GM18505 (cell line): ENCODE data around the gene TXNL4A.
"Not testable (repeated sequence)": the region's sequence is repeated elsewhere in the genome, so short reads cannot be mapped to it uniquely, and the experiment has no call there.

Experiments
- ATAC-seq: cut with Tn5 transposase; IDR thresholded peaks from one replicate; pipeline ENCODE4 v1.9.1; 2021; ENCODE audit not compliant: unreplicated experiment
- POLR2A ChIP-seq: IDR thresholded peaks from 4 replicates; pipeline ENCODE4 v1.6.1; 2011; ENCODE audit warnings: borderline replicate concordance; ENCODE audit not compliant: insufficient read depth, insufficient read length; ENCODE audit errors: extremely low read depth

The TXNL4A gene

DNA sequence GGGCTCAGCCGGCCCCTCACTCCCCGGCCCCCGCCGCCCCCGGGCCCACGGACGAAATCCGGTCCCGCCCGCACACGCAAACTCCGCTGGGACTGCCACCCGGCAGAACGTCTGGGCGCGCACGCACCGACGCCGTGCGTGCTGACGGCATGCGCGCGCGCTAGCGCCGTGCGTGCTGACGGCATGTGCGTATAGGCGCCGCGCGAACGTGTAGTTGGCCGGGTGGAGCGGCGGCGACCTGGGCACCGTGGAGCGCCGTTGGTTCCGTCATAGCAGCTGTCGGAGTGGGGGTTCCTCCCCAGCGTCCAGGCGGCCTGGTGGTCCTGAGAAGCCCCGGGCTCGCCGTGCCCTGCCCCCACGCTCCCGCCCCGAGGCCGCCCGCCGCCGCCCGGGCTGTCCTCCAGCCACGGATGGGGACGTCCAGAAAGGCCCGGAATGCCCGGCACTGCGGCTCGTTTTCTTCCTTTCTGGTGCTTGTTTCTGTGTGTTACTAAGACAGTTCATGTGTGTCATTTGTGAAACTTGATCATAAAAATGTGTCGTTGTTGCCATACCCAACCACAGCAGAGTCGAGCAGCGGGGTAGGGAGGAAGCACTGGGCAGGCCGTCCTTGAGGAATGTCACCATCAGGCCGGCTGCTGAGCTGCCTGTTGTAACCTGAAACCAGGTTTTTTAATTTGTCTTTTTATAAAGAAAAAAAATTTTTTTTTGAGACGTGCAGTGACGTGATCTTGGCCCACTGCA is at the start of gene TXNL4A:
TSS of gene TXNL4A (minus strand) at position 113 of the 744 bp plus-strand sequence. CDS start 171 bp downstream, outside the sequence.
- peak; percentile 95 for TF ChIP-seq POLR2A
- peak; percentile 95 for ATAC-seq

GRCh38 chr18:80037300-80037699 is 48.9 kb upstream of the TXNL4A start:
- TF ChIP-seq POLR2A = no peak

DNA sequence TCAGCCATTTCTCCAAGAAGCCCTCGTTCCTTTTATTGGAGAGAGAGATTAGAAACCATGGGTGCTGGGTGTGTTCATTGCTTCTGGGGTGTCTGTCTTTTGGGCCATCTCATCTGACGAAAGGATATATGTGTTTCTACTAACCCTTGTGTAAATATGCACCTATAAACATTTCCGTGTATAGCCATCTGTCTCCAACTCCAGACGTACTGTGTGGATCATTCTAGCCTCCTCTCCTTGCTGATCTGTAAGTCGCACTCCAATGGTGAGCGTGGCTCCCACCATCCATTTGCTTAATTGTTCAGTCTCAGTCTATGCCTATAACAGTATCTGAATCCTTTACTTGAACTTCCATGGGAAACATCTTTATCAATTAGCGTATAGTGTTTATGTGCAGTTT is 47.6 kb upstream of the TXNL4A start:
- TF ChIP-seq POLR2A = no peak
- no peak for ATAC-seq

More at GRCh38 chr18:80037300-80037699, 48.9 kb upstream of the TXNL4A start:
- ATAC-seq = no peak

DNA sequence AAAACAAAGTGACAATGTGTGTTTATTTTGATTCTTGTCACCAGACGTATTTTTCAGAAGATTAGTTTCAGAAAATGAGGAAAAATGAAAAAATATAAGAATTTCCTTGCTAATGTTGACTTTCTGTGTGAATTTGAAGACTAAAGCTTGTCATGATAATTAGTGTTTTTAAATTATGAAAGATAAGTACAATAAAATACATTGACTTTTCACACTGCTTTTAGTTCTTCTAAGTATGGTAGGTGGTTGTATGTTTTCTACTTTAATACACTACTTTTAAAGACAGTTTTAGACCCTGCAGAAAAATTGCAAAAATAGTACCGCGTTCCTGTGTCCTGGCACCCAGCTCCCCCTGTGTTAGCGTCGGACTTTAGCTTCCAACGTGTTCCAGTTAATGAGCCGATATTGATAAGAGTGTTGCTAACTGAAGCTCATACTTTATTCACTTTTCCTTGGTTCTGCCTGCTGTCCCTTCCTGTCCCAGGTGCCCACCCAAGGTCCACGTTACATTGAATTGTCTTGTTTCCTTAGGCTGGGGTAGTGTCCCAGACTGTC is 46.6 kb upstream of the TXNL4A start:
- ATAC-seq = no peak
- no peak for TF ChIP-seq POLR2A

- peak; percentile 82 for TF ChIP-seq POLR2A
- ATAC-seq = peak; percentile 74
These were observed 45.9 kb upstream of the TXNL4A start, which contains the start of gene RBFA for GRCh38 chr18:80034068-80034851. TSS of gene RBFA (plus strand) at chr18:80034434. CDS start at chr18:80034496, 62 bp downstream.

DNA sequence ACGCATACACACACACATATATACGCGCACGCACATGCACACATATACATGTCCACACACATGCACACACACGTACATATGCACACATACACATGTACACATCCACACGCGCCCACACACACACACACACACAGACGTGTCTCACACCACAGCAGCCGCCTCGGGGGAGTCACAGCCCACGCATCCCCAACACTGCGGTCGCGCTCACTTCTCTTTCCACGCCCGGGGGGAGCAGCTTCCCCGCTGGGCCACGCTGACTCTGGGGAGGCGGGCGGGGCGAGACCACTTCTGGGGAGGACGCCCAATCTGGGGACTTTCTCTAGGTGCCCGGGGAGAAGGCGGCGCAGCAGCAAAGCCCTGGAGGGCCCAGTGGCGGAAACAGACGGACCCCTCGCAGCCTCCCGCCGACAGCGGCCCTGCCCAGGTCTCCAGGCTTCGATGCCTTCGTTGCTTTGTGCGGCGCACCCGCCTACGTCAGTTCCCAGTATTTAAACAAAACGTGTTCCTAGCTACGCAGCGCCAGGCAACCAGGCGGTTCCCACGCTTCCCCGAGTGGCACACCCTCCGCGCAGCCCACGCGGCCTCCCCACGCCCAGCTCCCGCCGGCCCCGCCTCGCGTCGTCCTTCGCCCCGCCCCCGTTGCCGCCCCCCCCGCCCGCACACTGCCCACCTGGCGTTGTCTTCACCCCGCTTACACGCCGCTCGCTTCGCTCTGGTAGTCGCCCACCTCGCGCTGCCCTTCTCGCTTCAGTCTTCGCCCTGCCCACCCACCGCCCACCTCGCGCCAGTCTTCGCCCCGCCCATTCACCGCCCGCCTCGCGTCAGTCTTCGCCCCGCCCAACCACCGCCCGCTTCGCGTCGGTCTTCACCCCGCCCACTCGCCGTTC is 45.1 kb upstream of the TXNL4A start:
- peak; percentile 47 for TF ChIP-seq POLR2A
- ATAC-seq = peak; percentile 38

- no peak for TF ChIP-seq POLR2A
- ATAC-seq = no peak
These were observed 41.3 kb upstream of the TXNL4A start for GRCh38 chr18:80029690-80030089.

DNA sequence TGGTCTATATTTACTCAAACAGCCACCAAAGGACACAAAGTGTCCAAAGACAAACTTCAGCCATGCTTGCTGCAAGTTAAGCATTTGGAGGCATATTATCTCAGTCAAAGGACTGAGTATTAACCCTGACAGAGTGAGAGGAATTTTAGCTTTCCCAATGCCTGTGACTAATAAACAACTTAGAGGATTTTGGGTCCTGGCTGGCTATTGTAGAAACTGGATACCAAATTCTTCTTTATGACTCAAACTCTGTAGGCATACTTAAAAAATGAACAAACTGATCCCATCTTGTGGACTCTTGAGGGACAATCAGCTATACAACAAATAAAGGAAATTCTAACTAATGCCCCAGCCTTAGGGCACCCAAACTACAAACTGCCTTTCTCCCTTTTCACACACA is 39.4 kb upstream of the TXNL4A start:
- not testable (repeated sequence) for ATAC-seq

GRCh38 chr18:80026363-80026762 is 38.0 kb upstream of the TXNL4A start:
- no peak for TF ChIP-seq POLR2A

DNA sequence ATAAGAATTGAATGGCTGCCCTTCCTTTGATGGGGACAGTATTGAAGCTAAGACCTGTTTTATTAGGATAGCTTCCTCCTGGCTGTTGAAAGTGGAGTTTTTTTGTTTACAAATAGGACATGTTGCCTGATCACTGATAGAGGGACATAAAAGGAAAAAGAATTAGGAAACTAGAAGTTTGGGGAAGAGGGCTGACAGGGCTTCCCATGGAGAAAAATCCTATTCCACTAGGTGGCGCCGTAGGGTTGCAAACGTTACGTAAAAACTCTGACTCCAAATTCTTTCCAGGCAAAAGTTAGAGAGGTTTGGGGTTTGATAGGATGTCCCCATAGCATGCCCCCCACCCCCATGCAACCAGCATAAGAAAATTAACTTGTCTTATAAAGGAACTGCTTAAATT is 34.8 kb upstream of the TXNL4A start:
- TF ChIP-seq POLR2A = no peak
- no peak for ATAC-seq

More at GRCh38 chr18:80026363-80026762, 38.0 kb upstream of the TXNL4A start:
- no peak for ATAC-seq

DNA sequence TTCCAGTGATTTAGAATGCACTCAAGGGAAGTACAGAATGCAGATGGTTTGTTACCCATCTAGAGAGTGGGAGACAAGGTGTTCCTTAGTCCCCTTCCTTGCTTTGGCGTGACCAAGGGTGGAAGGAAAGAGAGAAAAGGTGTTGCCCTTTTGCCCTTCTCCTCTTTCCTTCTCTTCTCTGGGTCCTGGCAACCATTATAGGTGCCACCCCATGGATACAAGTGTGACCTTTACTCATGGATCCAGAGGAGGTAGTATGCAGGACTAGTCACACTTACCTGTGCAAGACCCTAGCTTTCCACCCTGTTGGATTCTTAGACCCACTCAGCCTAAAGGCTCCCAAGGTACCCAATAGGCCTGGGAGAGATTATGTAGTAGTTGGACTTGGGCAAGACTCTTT is 34.2 kb upstream of the TXNL4A start:
- no peak for TF ChIP-seq POLR2A

GRCh38 chr18:80012714-80013113 is 24.4 kb upstream of the TXNL4A start:
- no peak for ATAC-seq
- TF ChIP-seq POLR2A = no peak

More for the DNA sequence above, 34.2 kb upstream of the TXNL4A start:
- no peak for ATAC-seq

- ATAC-seq = not testable (repeated sequence)
These were observed 23.3 kb upstream of the TXNL4A start for GRCh38 chr18:80011496-80012137.

DNA sequence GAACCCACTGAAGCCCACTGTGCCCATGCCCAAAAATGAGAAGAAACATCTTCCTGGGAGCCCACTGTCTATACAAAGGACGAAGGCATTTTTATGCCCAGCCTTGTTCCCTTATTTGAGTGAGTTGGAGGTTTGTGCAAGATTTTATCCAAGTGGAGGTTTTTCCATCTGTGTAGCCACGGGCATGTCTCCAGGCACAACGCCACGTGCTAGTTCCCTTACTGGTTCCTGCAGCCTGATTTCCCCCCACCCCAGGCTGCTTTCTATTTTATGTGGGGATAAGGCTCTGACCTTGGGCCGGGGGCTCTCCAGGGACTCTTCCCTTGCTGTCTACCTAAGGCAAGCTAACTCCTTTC is 22.2 kb upstream of the TXNL4A start:
- no peak for ATAC-seq
- TF ChIP-seq POLR2A = no peak
